Prostate gland (tissue), 2 donors: ENCODE results near the gene PC. TPM values are rescaled to one million over a fixed set of nuclear protein-coding genes. Genes with fewer than 3 reads are reported as not detected.
A peak's percentile ranks its signal among the peaks of the same experiment; 100 is the strongest.

ENCODE experiments used
- DNase-seq: peaks from one replicate; pipeline ENCODE4 v3.0.0-alpha.2; 2019; ENCODE audit warnings: low spot score
- H3K27ac ChIP-seq, 2 donors: fragments of 200-600 bp; sonication (generic); 2 replicates each; pipeline ENCODE4 v1.5.1; 2017 to 2019
- H3K27me3 ChIP-seq: fragments of 200-600 bp; sonication (generic); replicated peaks from 2 replicates; pipeline ENCODE4 v1.5.1; 2019; ENCODE audit not compliant: insufficient read depth
- H3K36me3 ChIP-seq, 2 donors: fragments of 200-600 bp; sonication (generic); 1 replicate in 1 of 2; 2 replicates in 1 of 2; pipeline versions ENCODE4 v1.5.1 to v1.8.1; 2017 to 2019
- H3K4me1 ChIP-seq: fragments of 200-600 bp; sonication (generic); replicated peaks from 2 replicates; pipeline ENCODE4 v1.5.1; 2019
- H3K4me3 ChIP-seq, 2 donors: fragments of 200-600 bp; sonication (generic); 2 replicates each; pipeline ENCODE4 v1.5.1; 2017 to 2019
- H3K9me3 ChIP-seq: fragments of 200-600 bp; sonication (generic); 2 replicates; pipeline ENCODE4 v1.5.1; 2017
- CTCF ChIP-seq, 4 experiments: fragments of 200-600 bp in 2 of 4; fragments of 450-650 bp in 2 of 4; sonication (generic) in 2 of 4; IDR thresholded peaks; 1 replicate in 3 of 4; 2 replicates in 1 of 4; pipeline ENCODE4 v1.5.1; 2016 to 2019; ENCODE audit warnings: antibody characterized with exemption in 4 of 4, mild to moderate bottlenecking in 2 of 4, moderate library complexity in 2 of 4
- POLR2A ChIP-seq: fragments of 450-650 bp; IDR thresholded peaks from one replicate; pipeline ENCODE4 v1.6.1; 2016; ENCODE audit warnings: antibody characterized with exemption, mild to moderate bottlenecking
- POLR2AphosphoS5 ChIP-seq: sonication (generic); formaldehyde crosslinking; IDR thresholded peaks from one replicate; pipeline ENCODE4 v1.6.1; 2017; ENCODE audit warnings: antibody characterized with exemption
- WGBS: methylation state at CpG from one replicate; pipeline ENCODE4 v1.1.5; 2018; 5-methylcytosine and 5-hydroxymethylcytosine counted together
- intact Hi-C: fragments of 100-400 bp; cut with DNase I; formaldehyde crosslinking; loops from one replicate; pipeline ENCODE4 v1.14.2; 2022
- total RNA-seq, 2 donors: library from RNA; depleted of rRNA; stranded (reverse); fragments of >200 nt; gene quantifications; one replicate each; pipeline ENCODE4 v1.1.0, GENCODE V29; 2016

PC gene
- total RNA-seq, 2 donors from 2014 or later = 42.8 to 43.4 TPM

GRCh38 chr11:66915046-66915832, 42.9 kb downstream of the PC start:
- Histone ChIP-seq H3K36me3 (no peaks in the 10 kb centered on the region), H3K4me3 (no peak overlapping the region), H3K4me1 (no peaks in the 10 kb centered on the region), H3K27me3 (no peaks in the 10 kb centered on the region), H3K9me3 (no peaks in the 10 kb centered on the region), H3K27ac (peak overlapping the region in 1 of 2 donors; percentile 22)
- intact Hi-C loops = no loop called here
- 83% methylated on average over 14 of the region's 14 CpGs for WGBS
- TF ChIP-seq CTCF (IDR thresholded peaks at IDR 0.05) = no peak
- TF ChIP-seq POLR2AphosphoS5 = no peak
- TF ChIP-seq POLR2A = no peak
- DNase-seq = no peak

GRCh38 chr11:66914505-66914904, 43.7 kb downstream of the PC start:
- no peak for DNase-seq
- Histone ChIP-seq H3K36me3 (no peaks in the 10 kb centered on the region), H3K27me3 (no peaks in the 10 kb centered on the region), H3K27ac (no peak overlapping the region), H3K4me1 (no peaks in the 10 kb centered on the region), H3K9me3 (no peaks in the 10 kb centered on the region), H3K4me3 (no peak overlapping the region)
- intact Hi-C loops = no loop called here
- 64% methylated on average over 5 of the region's 5 CpGs for WGBS
- TF ChIP-seq CTCF (IDR thresholded peaks at IDR 0.05) (no peak), POLR2A (no peak), POLR2AphosphoS5 (no peak)

GRCh38 chr11:66912911-66913310, 45.3 kb downstream of the PC start:
- no peaks in the 10 kb centered on the region for H3K27me3 ChIP-seq
- 59% methylated on average over 9 of the region's 9 CpGs for WGBS
- H3K27ac ChIP-seq = no peak overlapping the region
- no peaks in the 10 kb centered on the region for H3K36me3 ChIP-seq
- no peak for DNase-seq
- TF ChIP-seq CTCF (IDR thresholded peaks at IDR 0.05) (no peak), POLR2A (no peak), POLR2AphosphoS5 (no peak)
- H3K4me3 ChIP-seq = no peak overlapping the region
- H3K4me1 ChIP-seq = no peaks in the 10 kb centered on the region
- H3K9me3 ChIP-seq = no peaks in the 10 kb centered on the region
- intact Hi-C loops = no loop called here

GRCh38 chr11:66912361-66912760, 45.8 kb downstream of the PC start:
- intact Hi-C loops = no loop called here
- WGBS = 91% methylated on average over 7 of the region's 7 CpGs
- H3K27ac ChIP-seq = no peak overlapping the region
- H3K4me1 ChIP-seq = no peaks in the 10 kb centered on the region
- DNase-seq = no peak
- TF ChIP-seq POLR2A (no peak), CTCF (IDR thresholded peaks at IDR 0.05) (no peak), POLR2AphosphoS5 (no peak)
- no peak overlapping the region for H3K4me3 ChIP-seq
- no peaks in the 10 kb centered on the region for H3K36me3 ChIP-seq
- H3K9me3 ChIP-seq = no peaks in the 10 kb centered on the region
- no peaks in the 10 kb centered on the region for H3K27me3 ChIP-seq

- Histone ChIP-seq H3K36me3 (no peaks in the 10 kb centered on the region), H3K27me3 (no peaks in the 10 kb centered on the region), H3K4me3 (no peak overlapping the region), H3K27ac (no peak overlapping the region), H3K4me1 (peaks cover 10% of the 10 kb centered on the region), H3K9me3 (no peaks in the 10 kb centered on the region)
- no peak for DNase-seq
- 84% methylated on average over 4 of the region's 4 CpGs for WGBS
- intact Hi-C loops = no loop called here
- TF ChIP-seq POLR2AphosphoS5 (no peak), CTCF (IDR thresholded peaks at IDR 0.05) (no peak), POLR2A (no peak)
These were observed 47.5 kb downstream of the PC start for GRCh38 chr11:66910669-66911068.
